PC-3 (cell line): ENCODE data around the gene MBLAC2.

ENCODE experiments used
- EZH2 ChIP-seq: fragments of 300-600 bp; sonication (generic); IDR thresholded peaks from one replicate; pipeline ENCODE4 v1.6.1; 2017; ENCODE audit warnings: antibody characterized with exemption, mild to moderate bottlenecking, low read length; ENCODE audit not compliant: unreplicated experiment
- TF ChIP-seq, protein P1 (sequence below): fragments of 300-600 bp; sonication (generic); conservative IDR thresholded peaks from 2 replicates; pipeline ENCODE4 v1.5.1; 2017; ENCODE audit warnings: antibody characterized with exemption, low read depth, mild to moderate bottlenecking, low read length

DNA sequence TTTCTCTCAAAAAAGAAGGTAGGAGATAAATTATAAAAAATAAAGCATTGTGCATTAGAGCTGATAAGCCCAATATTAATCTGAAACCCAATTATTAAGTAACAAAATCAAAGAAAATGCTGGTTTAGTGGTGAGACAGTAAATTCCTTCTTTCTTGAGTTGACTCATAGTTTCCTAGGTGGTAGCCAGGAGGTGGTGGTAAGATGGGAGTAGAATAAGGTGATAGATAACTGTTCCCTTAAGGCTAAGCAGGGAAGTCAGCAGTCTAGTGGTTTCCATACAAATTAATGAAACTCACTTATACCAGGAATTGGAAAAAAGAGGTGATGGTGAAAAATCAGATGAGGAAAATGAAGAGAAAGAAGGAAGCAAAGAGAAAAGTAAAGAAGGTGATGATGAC, 31.6 kb upstream of the MBLAC2 start:
- TF ChIP-seq EZH2: no peak
- TF ChIP-seq, protein P1, sequence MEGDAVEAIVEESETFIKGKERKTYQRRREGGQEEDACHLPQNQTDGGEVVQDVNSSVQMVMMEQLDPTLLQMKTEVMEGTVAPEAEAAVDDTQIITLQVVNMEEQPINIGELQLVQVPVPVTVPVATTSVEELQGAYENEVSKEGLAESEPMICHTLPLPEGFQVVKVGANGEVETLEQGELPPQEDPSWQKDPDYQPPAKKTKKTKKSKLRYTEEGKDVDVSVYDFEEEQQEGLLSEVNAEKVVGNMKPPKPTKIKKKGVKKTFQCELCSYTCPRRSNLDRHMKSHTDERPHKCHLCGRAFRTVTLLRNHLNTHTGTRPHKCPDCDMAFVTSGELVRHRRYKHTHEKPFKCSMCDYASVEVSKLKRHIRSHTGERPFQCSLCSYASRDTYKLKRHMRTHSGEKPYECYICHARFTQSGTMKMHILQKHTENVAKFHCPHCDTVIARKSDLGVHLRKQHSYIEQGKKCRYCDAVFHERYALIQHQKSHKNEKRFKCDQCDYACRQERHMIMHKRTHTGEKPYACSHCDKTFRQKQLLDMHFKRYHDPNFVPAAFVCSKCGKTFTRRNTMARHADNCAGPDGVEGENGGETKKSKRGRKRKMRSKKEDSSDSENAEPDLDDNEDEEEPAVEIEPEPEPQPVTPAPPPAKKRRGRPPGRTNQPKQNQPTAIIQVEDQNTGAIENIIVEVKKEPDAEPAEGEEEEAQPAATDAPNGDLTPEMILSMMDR: no peak
